Measurements from ENCODE around the gene STK24.

STK24 gene

DNA sequence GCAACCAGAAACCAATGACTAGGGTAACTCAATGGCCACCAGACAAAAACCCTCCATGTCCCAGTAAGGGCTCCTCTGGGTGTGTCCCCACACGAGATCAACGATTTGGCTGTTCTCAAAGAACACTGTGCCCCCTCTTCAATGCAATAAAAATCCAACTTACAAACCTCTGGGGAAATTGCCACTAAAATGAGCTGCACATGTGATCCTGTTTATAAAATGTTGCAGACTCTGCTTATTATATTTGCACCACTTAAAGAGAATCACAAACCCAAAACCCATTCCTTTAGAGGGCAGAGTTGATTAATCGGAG, 80.5 kb downstream of the STK24 start:
- DNase-seq (ENCODE audit: low read depth) = no peak
- TF ChIP-seq, protein P1, sequence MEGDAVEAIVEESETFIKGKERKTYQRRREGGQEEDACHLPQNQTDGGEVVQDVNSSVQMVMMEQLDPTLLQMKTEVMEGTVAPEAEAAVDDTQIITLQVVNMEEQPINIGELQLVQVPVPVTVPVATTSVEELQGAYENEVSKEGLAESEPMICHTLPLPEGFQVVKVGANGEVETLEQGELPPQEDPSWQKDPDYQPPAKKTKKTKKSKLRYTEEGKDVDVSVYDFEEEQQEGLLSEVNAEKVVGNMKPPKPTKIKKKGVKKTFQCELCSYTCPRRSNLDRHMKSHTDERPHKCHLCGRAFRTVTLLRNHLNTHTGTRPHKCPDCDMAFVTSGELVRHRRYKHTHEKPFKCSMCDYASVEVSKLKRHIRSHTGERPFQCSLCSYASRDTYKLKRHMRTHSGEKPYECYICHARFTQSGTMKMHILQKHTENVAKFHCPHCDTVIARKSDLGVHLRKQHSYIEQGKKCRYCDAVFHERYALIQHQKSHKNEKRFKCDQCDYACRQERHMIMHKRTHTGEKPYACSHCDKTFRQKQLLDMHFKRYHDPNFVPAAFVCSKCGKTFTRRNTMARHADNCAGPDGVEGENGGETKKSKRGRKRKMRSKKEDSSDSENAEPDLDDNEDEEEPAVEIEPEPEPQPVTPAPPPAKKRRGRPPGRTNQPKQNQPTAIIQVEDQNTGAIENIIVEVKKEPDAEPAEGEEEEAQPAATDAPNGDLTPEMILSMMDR (IDR thresholded peaks at IDR 0.05; ENCODE audit: control insufficient read depth, insufficient read depth, low read depth, low read length, missing control alignments) = no peak
- no peak overlapping the region for H3K4me3 ChIP-seq (ENCODE audit: control insufficient read depth, low read depth, low read length)

DNA sequence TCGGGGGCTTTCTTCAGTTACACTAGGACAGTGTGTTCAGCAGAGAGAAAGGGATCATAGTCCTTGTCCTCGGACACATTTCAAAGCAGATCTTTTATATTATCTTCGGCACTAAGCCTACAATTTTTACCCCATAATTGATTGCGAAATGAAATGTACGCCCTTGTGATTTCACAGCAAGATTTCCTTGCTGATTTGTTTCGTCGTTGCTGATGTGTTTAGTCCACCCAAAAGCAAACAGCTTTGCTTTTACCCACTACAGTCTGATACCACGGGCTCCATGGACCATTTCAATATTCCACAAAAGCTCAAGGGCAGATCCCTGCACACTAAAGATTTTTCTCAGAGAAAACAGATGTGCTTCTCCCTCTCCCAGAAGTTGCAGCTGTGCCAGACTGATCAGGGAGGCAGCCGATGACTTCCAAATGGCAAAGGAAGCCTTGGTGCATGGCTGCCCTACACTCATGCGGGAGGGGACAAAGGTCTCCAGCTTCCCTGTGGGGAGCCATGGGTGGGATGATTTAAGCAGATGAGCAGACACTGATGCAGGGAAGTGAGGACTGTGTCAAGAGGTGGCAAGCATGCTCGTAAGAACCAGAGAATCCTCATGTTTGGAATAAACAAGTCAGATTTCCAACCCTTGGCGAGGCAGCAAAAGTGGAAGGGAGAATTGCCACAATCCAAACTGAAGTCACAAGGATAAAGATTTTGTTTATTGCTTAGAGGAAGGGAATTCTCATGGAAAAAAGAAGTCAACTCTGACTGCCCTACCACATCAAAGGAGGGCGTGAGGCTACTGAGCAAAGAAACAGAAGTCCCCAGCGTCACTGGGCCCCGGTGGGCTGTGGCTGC, 81.1 kb downstream of the STK24 start:
- TF ChIP-seq, protein P1 (IDR thresholded peaks at IDR 0.05; ENCODE audit: control insufficient read depth, insufficient read depth, low read depth, low read length, missing control alignments) = no peak
- no peak overlapping the region for H3K4me3 ChIP-seq (ENCODE audit: control insufficient read depth, low read depth, low read length)
- DNase-seq (ENCODE audit: low read depth) = no peak

DNA sequence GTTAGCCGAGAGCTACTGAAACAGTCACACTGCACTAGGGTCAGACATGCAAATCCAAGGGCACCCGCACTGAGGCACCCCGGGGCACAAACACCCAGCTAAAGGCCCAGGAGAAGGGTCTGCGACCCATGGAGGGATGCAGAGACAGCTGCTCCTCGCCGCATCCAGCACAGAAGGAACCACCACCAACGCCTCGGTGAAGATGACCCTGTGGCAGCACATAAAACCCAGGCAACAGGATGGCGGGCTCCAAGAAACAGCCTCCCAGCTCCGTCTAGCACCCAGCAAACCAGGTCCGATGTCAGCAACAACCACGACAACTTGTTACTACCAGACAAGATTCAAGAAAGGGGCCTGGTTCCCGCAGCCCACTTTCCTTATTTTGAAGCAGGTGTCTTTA, 82.1 kb downstream of the STK24 start:
- no peak overlapping the region for H3K4me3 ChIP-seq (ENCODE audit: control insufficient read depth, low read depth, low read length)
- DNase-seq (ENCODE audit: low read depth) = no peak
- TF ChIP-seq, protein P1 (IDR thresholded peaks at IDR 0.05; ENCODE audit: control insufficient read depth, insufficient read depth, low read depth, low read length, missing control alignments) = no peak

DNA sequence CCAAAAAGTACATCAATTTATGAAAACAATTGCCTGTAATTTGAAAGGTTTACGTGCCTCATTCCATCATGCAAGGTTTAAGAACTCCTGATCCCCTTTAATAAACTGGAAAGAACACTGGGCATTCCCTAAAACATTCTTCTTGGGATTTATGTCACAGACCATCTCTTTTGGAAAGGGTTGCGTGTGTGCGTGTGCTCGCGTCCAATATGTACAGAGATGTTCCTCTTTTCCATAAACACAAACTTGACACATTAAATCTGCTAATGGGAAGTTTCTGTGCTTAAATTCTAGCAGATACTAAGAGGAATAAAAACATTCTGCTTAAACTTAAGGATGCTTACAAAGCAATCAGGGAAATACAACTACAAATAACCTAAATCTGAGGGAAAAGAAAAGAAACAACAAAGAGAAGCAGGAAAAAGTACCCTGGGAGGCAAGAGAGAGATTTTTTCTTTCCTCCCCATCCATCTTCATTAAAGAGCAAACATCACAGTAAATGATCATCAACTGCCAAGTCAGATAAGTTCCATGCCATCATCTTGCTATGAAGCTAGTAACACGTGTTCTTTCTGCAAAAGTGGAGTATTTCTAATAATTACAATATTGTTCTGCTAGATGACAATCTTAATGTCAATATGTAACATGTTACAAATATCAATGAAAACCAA, 83.7 kb downstream of the STK24 start:
- TF ChIP-seq, protein P1 (IDR thresholded peaks at IDR 0.05; ENCODE audit: control insufficient read depth, insufficient read depth, low read depth, low read length, missing control alignments) = no peak
- DNase-seq (ENCODE audit: low read depth) = no peak
- H3K4me3 ChIP-seq (ENCODE audit: control insufficient read depth, low read depth, low read length) = no peak overlapping the region

DNA sequence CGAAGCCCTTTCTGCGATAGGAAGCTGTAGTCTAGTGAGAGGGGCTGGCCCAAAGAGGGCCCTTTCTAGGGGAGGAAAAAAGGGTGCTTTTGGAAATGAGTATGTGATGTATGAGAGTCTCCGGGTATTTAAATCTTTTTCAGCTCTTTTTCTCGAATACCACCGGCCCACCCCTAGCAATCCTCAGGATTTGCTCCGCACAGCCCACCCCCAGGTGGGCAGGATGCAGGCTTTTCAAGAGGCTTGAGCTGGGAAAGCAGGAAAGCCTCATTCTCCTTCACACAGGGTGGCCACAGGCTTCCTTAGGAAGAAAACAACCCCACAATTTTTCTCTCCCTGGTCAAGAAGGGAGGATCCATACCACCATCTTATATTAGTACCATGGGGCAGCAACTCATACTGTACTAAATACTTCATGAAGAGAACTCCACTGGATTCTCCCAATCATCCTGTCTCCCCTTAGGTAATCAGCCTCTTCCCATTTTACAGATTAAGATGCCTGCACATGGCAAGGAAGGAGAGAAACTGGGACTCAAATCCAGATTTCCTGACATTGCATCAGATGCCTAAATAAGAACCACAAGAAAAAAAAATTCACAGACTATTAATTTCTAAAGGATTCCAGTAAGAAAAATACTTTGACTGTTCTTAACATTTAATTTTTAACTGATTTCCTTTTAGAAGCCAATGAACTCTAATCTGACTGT, 84.4 kb downstream of the STK24 start:
- TF ChIP-seq, protein P1 (IDR thresholded peaks at IDR 0.05; ENCODE audit: control insufficient read depth, insufficient read depth, low read depth, low read length, missing control alignments) = no peak
- no peak for DNase-seq (ENCODE audit: low read depth)
- H3K4me3 ChIP-seq (ENCODE audit: control insufficient read depth, low read depth, low read length) = no peak overlapping the region

DNA sequence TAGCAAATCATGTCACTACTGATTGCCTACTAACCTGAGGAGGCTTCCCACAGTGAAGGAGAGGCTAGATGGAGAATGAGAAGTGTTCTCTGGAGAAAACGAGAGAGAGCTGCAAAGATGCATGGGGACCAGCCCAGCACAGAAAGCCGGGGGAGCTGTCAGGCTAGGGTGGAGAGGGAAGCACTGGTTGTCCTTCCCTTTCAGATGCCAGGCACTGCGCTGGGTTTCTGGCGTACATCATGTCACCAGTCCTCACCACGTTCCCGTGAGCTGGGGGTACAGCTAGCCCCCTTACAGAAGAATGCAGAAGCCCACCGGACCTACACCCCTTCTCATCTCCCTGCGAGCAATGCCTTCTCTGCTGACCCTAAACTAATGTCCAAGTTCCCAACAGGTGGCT, 86.0 kb downstream of the STK24 start:
- no peak overlapping the region for H3K4me3 ChIP-seq (ENCODE audit: control insufficient read depth, low read depth, low read length)
- TF ChIP-seq, protein P1 (IDR thresholded peaks at IDR 0.05; ENCODE audit: control insufficient read depth, insufficient read depth, low read depth, low read length, missing control alignments) = no peak
- DNase-seq (ENCODE audit: low read depth) = no peak
